Cardiac muscle cell (in vitro differentiated cells and primary cell): ENCODE results near the gene LAPTM5. TPM values are rescaled to one million over a fixed set of nuclear protein-coding genes. Genes with fewer than 3 reads are reported as not detected.

ENCODE experiments used
- DNase-seq, 2 donors: peaks; one replicate each; pipeline versions ENCODE4 v3.0.0 to v3.0.0-alpha.2; 2010 to 2017; ENCODE audit warnings: low read depth in 1 of 2, low spot score in 1 of 2
- H3K27ac ChIP-seq: fragments of 200-600 bp; sonication (generic); 2 replicates; pipeline ENCODE4 v1.5.1; 2016
- H3K27me3 ChIP-seq: fragments of 200-600 bp; sonication (generic); 2 replicates; pipeline ENCODE4 v1.6.0; 2016; ENCODE audit warnings: control low read depth
- H3K36me3 ChIP-seq: fragments of 200-600 bp; sonication (generic); 2 replicates; pipeline ENCODE4 v1.5.1; 2016; ENCODE audit warnings: control low read depth
- H3K4me1 ChIP-seq: fragments of 200-600 bp; sonication (generic); 2 replicates; pipeline ENCODE4 v1.8.1; 2017; ENCODE audit warnings: low read depth, mild to moderate bottlenecking, mixed run types
- H3K4me3 ChIP-seq: fragments of 200-600 bp; sonication (generic); 2 replicates; pipeline ENCODE4 v1.5.1; 2016; ENCODE audit warnings: mild to moderate bottlenecking
- H3K9me3 ChIP-seq: fragments of 200-600 bp; sonication (generic); 2 replicates; pipeline ENCODE4 v1.5.1; 2017; ENCODE audit warnings: low read depth, mild to moderate bottlenecking, control low read depth
- CTCF ChIP-seq: IDR thresholded peaks from 2 replicates; pipeline ENCODE4 v1.5.1; 2012; ENCODE audit warnings: low read depth, mild to moderate bottlenecking, low read length
- polyA plus RNA-seq: library from polyadenylated mRNA; unstranded; fragments of >200 nt; fragmentation: Nextera tagmentation; extraction: Ambion mirVana; gene quantifications from 2 replicates; pipeline ENCODE4 v1.2.1, GENCODE V29; 2016
- total RNA-seq: library from RNA; depleted of rRNA; stranded (reverse); fragments of >200 nt; gene quantifications from 2 replicates; pipeline ENCODE4 v1.2.3, GENCODE V29; 2016

LAPTM5 gene
- total and polyA plus RNA-seq, 2 experiments from 2014 or later = 0.10 to 0.45 TPM

GRCh38 chr1:30753660-30754123 lies 3.9 kb downstream of the LAPTM5 start:
- Histone ChIP-seq H3K27ac (no peak overlapping the region), H3K27me3 (no peaks in the 10 kb centered on the region), H3K4me1 (no peaks in the 10 kb centered on the region), H3K4me3 (no peak overlapping the region), H3K9me3 (no peaks in the 10 kb centered on the region), H3K36me3 (no peaks in the 10 kb centered on the region)
- DNase-seq = no peak
- no peak for TF ChIP-seq CTCF

GRCh38 chr1:30753118-30753517 lies 4.5 kb downstream of the LAPTM5 start:
- Histone ChIP-seq H3K4me3 (no peak overlapping the region), H3K9me3 (no peaks in the 10 kb centered on the region), H3K36me3 (no peaks in the 10 kb centered on the region), H3K4me1 (no peaks in the 10 kb centered on the region), H3K27ac (no peak overlapping the region), H3K27me3 (no peaks in the 10 kb centered on the region)
- DNase-seq = no peak
- TF ChIP-seq CTCF = no peak

- H3K27ac ChIP-seq = no peak overlapping the region
- H3K4me1 ChIP-seq = no peaks in the 10 kb centered on the region
- no peak overlapping the region for H3K4me3 ChIP-seq
- no peak for TF ChIP-seq CTCF
- no peaks in the 10 kb centered on the region for H3K36me3 ChIP-seq
- DNase-seq = no peak
- H3K27me3 ChIP-seq = no peaks in the 10 kb centered on the region
- H3K9me3 ChIP-seq = no peaks in the 10 kb centered on the region
Measured at GRCh38 chr1:30752651-30752908, 5.0 kb downstream of the LAPTM5 start.

- no peak overlapping the region for H3K27ac ChIP-seq
- H3K36me3 ChIP-seq = no peaks in the 10 kb centered on the region
- H3K9me3 ChIP-seq = no peaks in the 10 kb centered on the region
- no peak overlapping the region for H3K4me3 ChIP-seq
- no peak for DNase-seq
- TF ChIP-seq CTCF = no peak
- no peaks in the 10 kb centered on the region for H3K4me1 ChIP-seq
- H3K27me3 ChIP-seq = no peaks in the 10 kb centered on the region
Measured at GRCh38 chr1:30751830-30752650, 5.5 kb downstream of the LAPTM5 start.

- H3K9me3 ChIP-seq = no peaks in the 10 kb centered on the region
- no peaks in the 10 kb centered on the region for H3K36me3 ChIP-seq
- no peaks in the 10 kb centered on the region for H3K4me1 ChIP-seq
- DNase-seq = no peak
- H3K27me3 ChIP-seq = no peaks in the 10 kb centered on the region
- no peak overlapping the region for H3K27ac ChIP-seq
- no peak for TF ChIP-seq CTCF
- H3K4me3 ChIP-seq = no peak overlapping the region
Measured at GRCh38 chr1:30750731-30751291, 6.8 kb downstream of the LAPTM5 start.
